Right lobe of liver (tissue), 6 donors: ENCODE measurements around the gene CXCR6. TPM values are rescaled to one million over a fixed set of nuclear protein-coding genes. Genes with fewer than 3 reads are reported as not detected.
"Not testable (repeated sequence)": the region's sequence is repeated elsewhere in the genome, so short reads cannot be mapped to it uniquely, and the experiment has no call there.

Experiments
- ATAC-seq, 4 donors: fragments of 200-7000 bp; cut with Tn5 transposase; one replicate each; pipeline ENCODE4 v1.9.1; 2020; ENCODE audit warnings: mild to moderate bottlenecking in 4 of 4, moderate library complexity in 4 of 4
- DNase-seq, 3 donors: peaks; one replicate each; pipeline ENCODE4 v3.0.0-alpha.2; 2020
- H3K27ac ChIP-seq, 3 donors: fragments of 200-600 bp; one replicate each; pipeline ENCODE4 v1.8.0; 2022
- H3K27me3 ChIP-seq, 2 donors: fragments of 200-600 bp; one replicate each; pipeline ENCODE4 v1.8.0; 2022
- H3K36me3 ChIP-seq, 4 donors: fragments of 200-600 bp; sonication (generic) in 1 of 4; one replicate each; pipeline versions ENCODE4 v1.5.1 to v1.8.0; 2017 to 2022; ENCODE audit warnings: control low read depth in 1 of 4
- H3K4me1 ChIP-seq, 4 donors: fragments of 200-600 bp; sonication (generic) in 1 of 4; one replicate each; pipeline versions ENCODE4 v1.5.1 to v1.8.0; 2017 to 2022; ENCODE audit warnings: control low read depth in 1 of 4
- H3K4me3 ChIP-seq, 3 donors: fragments of 200-600 bp; one replicate each; pipeline ENCODE4 v1.8.0; 2022
- H3K9me3 ChIP-seq, 4 donors: fragments of 200-600 bp; sonication (generic) in 1 of 4; one replicate each; pipeline versions ENCODE4 v1.5.1 to v1.8.0; 2017 to 2022; ENCODE audit warnings: control low read depth in 1 of 4
- CTCF ChIP-seq, 4 donors: fragments of 200-600 bp in 3 of 4; fragments of 450-650 bp in 1 of 4; IDR thresholded peaks; one replicate each; pipeline versions ENCODE4 v1.5.1 to v1.8.0; 2016 to 2022; ENCODE audit warnings: antibody characterized with exemption in 4 of 4, mild to moderate bottlenecking in 2 of 4
- POLR2A ChIP-seq: fragments of 450-650 bp; IDR thresholded peaks from one replicate; pipeline ENCODE4 v1.6.1; 2017; ENCODE audit warnings: antibody characterized with exemption, mild to moderate bottlenecking
- WGBS: methylation state at CpG from one replicate; pipeline ENCODE4 v1.1.6; 2018; ENCODE audit warnings: low coverage, low lambda C conversion rate; ENCODE audit not compliant: insufficient coverage; ENCODE audit errors: missing lambda C conversion rate; 5-methylcytosine and 5-hydroxymethylcytosine counted together
- intact Hi-C, 2 donors: fragments of 100-400 bp; cut with DNase I; formaldehyde crosslinking; loops; one replicate each; pipeline versions ENCODE4 v1.11.2 to v1.14.1; 2022
- total RNA-seq, 6 experiments: library from RNA; depleted of rRNA in 2 of 6; stranded (reverse); fragments of >200 nt in 2 of 6; fragmentation: NEBNext Ultra II Directional in 3 of 6; extraction: Animal tissue kit (Norgen Biotek cat#: 25700) in 3 of 6; gene quantifications; one replicate each; pipeline versions ENCODE4 v1.1.0 to v1.2.4, GENCODE V29; 2016 to 2023
- donor health status: DM: no; HTN: yes; CAD: no.
- donor health status: DM: no; HTN: no; CAD: no.
- donor health status: DM: no; HTN: no; CAD: no.
- donor health status: DM: no; HTN: yes; CAD: no.
- donor health status: DM: no; HTN: yes; CAD: no.

The CXCR6 gene
- total RNA-seq, 6 experiments from 2014 or later: 0.37 to 1.4 (median 0.76) TPM; not detected in 1

DNA sequence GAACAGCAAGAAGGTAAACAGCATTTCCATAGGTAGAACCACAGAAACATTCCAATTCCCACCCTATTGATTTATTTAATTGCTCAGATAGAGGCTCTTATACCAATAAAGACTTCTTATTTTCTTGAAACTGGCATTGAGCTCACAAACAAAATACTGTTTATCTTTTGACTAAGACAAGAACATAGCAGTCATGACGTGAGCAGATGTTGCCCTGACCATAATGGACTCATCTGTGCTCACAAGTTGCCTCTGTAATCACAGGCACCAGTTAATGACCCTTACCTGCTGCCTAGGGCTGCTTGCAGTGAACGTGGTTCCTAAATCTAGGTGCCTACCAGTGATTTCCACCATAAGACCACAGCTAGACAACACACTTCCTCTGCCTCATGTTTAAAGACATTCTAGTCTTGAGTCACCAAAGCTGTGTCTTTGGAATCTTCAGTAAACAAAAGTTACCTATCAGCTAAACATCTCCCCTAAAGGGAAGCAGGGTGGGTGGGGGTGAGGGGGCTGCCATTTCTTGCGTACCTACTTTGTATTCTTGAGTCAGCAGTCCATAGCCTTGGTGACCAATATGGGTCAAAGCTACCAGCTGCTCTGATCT, 50.3 kb downstream of the CXCR6 start:
- intact Hi-C loops: no loop called here
- WGBS: 39% methylated on average over 3 of the region's 3 CpGs

GRCh38 chr3:45994419-45995235, 51.4 kb downstream of the CXCR6 start:
- intact Hi-C loops: no loop called here
- no peaks in the 10 kb centered on the region for H3K27me3 ChIP-seq
- H3K9me3 ChIP-seq: no peaks in the 10 kb centered on the region
- TF ChIP-seq POLR2A (no peak), CTCF (IDR thresholded peaks at IDR 0.05) (no peak)
- peak overlapping the region; percentile 78 to 95 (median 95) for H3K4me3 ChIP-seq
- 2% methylated on average over 15 of the region's 16 CpGs for WGBS
- H3K27ac ChIP-seq: peak overlapping the region; percentile 87 to 97 (median 97)
- peak; percentile 45 to 51 (median 46) for ATAC-seq
- H3K36me3 ChIP-seq: no peaks in the 10 kb centered on the region
- peak in 2 of 3 donors; percentile 39 to 51 for DNase-seq
- H3K4me1 ChIP-seq: peaks cover 0 to 39% (median 16%) of the 10 kb centered on the region in 4 donors

More for the DNA sequence above, 50.3 kb downstream of the CXCR6 start:
- DNase-seq: no peak
- H3K4me3 ChIP-seq: no peak overlapping the region
- H3K27ac ChIP-seq: peak overlapping the region; percentile 56 to 97 (median 97)
- H3K4me1 ChIP-seq: peaks cover 0 to 49% (median 22%) of the 10 kb centered on the region in 4 donors
- no peaks in the 10 kb centered on the region for H3K27me3 ChIP-seq
- no peaks in the 10 kb centered on the region for H3K36me3 ChIP-seq
- no peaks in the 10 kb centered on the region for H3K9me3 ChIP-seq
- TF ChIP-seq CTCF (IDR thresholded peaks at IDR 0.05) (no peak), POLR2A (no peak)
- ATAC-seq: no peak

- H3K4me3 ChIP-seq: peak within 1 kb of the TSS; percentile 78 to 95 (median 95)
- H3K4me1 ChIP-seq: peaks cover 0 to 31% (median 14%) of the 10 kb centered on the region in 4 donors
- TF ChIP-seq CTCF (IDR thresholded peaks at IDR 0.05) (no peak), POLR2A (peak; percentile 86)
- ATAC-seq (peak; percentile 94 to 97 (median 96)), DNase-seq (peak; percentile 94 to 96 (median 96))
- 2% methylated on average over 24 of the region's 67 CpGs for WGBS
- peak within 1 kb of the TSS; percentile 87 to 97 (median 97) for H3K27ac ChIP-seq
- no peaks in the 10 kb centered on the region for H3K9me3 ChIP-seq
- intact Hi-C loops: no loop called here
- H3K27me3 ChIP-seq: no peaks in the 10 kb centered on the region
- no peaks in the 10 kb centered on the region for H3K36me3 ChIP-seq
Measured at GRCh38 chr3:45995236-45996192, 52.2 kb downstream of the CXCR6 start, which contains the start of gene FYCO1. TSS of gene FYCO1 (minus strand) at chr3:45995824. CDS start at chr3:45984910, 10,914 bp downstream.

DNA sequence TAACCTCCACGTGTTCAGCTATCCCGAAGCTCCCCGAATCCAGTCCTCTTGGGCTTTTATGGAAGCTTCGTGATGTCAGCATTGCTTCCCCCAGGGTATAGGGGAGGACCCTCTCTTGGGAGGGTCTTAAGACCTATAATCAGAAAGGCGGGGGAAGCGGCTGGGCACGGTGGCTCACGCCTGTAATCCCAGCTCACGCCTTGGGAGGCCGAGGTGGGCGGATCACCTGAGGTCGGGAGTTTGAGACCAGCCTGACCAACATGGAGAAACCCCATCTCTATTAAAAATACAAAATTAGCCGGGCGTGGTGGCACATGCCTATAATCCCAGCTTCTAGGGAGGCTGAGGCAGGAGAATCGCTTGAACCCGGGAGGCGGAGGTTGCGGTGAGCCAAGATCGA, 54.2 kb downstream of the CXCR6 start:
- H3K27ac ChIP-seq, H3K9me3 ChIP-seq, H3K36me3 ChIP-seq, DNase-seq, H3K4me3 ChIP-seq, H3K27me3 ChIP-seq, ATAC-seq, intact Hi-C loops: not testable (repeated sequence)
- WGBS: 90% methylated on average over 13 of the region's 19 CpGs
- H3K4me1 ChIP-seq: peaks cover 0 to 23% (median 10%) of the 10 kb centered on the region in 4 donors
